GM12878 (cell line): Measurements from ENCODE around the gene DBNL. TPM values are rescaled to one million over a fixed set of nuclear protein-coding genes. Genes with fewer than 3 reads are reported as not detected.
"Not testable (repeated sequence)": the region's sequence is repeated elsewhere in the genome, so short reads cannot be mapped to it uniquely, and the experiment has no call there.

Experiments
- ATAC-seq: fragments of 200-7000 bp; cut with Tn5 transposase; 3 replicates; pipeline ENCODE4 v1.9.1; 2020; ENCODE audit warnings: mild to moderate bottlenecking, moderate library complexity
- BruUV-seq: library from RNA; stranded (reverse); fragments of 400-500 nt; replicated peaks from 2 replicates; lab custom pipeline; 2021; lab: Mats Ljungman, UMichigan
- CTCF ChIA-PET: fragments of 300-600 bp; sonication (Branson Sonifier 250); formaldehyde crosslinking; extraction: SDS; loops from one replicate; lab custom pipeline; 2021; ENCODE audit warnings: inconsistent platforms; lab: Yijun Ruan, JAX
- POLR2A ChIA-PET: fragments of 350-600 bp; formaldehyde crosslinking; extraction: SDS; loops from one replicate; lab custom pipeline; 2021; ENCODE audit warnings: inconsistent platforms; lab: Charles Lee
- RAD21 ChIA-PET: fragments of 300-600 bp; sonication (Branson Sonifier 250); formaldehyde crosslinking; loops from one replicate; lab custom pipeline; 2023; ENCODE audit warnings: antibody characterized with exemption; ENCODE audit not compliant: unreplicated experiment; lab: Charles Lee
- SMC1A ChIA-PET: fragments of 300-600 bp; sonication (Branson Sonifier 250); formaldehyde crosslinking; loops from one replicate; lab custom pipeline; 2023; ENCODE audit not compliant: unreplicated experiment, uncharacterized antibody; lab: Charles Lee
- DNase-seq: peaks from one replicate; pipeline ENCODE4 v3.0.0-alpha.2; 2011; ENCODE audit warnings: low read depth, low spot score
- FAIRE-seq: peaks from 3 replicates; lab custom pipeline; 2011; peaks lifted over from hg19 to GRCh38; lab: Jason Lieb, UNC
- H2AFZ ChIP-seq: 2 replicates; pipeline ENCODE4 v1.6.0; 2011; ENCODE audit warnings: low read depth, low read length, control low read depth; ENCODE audit not compliant: control insufficient read depth
- H3K27ac ChIP-seq: 2 replicates; pipeline ENCODE4 v1.5.1; 2011; ENCODE audit warnings: control low read depth; ENCODE audit not compliant: control insufficient read depth, insufficient read depth
- H3K27me3 ChIP-seq, 2 experiments: replicated peaks in 1 of 2; 2 replicates each; pipeline versions ENCODE4 v1.6.0 to v1.6.1; 2011; ENCODE audit warnings: low read length in 1 of 2; ENCODE audit not compliant: control insufficient read depth in 2 of 2, insufficient read depth in 2 of 2
- H3K36me3 ChIP-seq, 2 experiments: 2 replicates each; pipeline ENCODE4 v1.5.1; 2011; ENCODE audit warnings: low read length in 1 of 2; ENCODE audit not compliant: control insufficient read depth in 2 of 2, insufficient read depth in 2 of 2
- H3K4me1 ChIP-seq: 2 replicates; pipeline ENCODE4 v1.6.1; 2011; ENCODE audit warnings: mild to moderate bottlenecking, low read length, moderate library complexity, mixed read lengths; ENCODE audit not compliant: control insufficient read depth, insufficient read depth
- H3K4me2 ChIP-seq: 2 replicates; pipeline ENCODE4 v1.6.0; 2011; ENCODE audit warnings: control low read depth; ENCODE audit not compliant: control insufficient read depth, insufficient read depth
- H3K4me3 ChIP-seq: fragments of 200-600 bp; sonication (generic); 2 replicates; pipeline ENCODE4 v1.5.1; 2016
- H3K79me2 ChIP-seq: 2 replicates; pipeline ENCODE4 v1.6.0; 2011; ENCODE audit warnings: low read length; ENCODE audit not compliant: control insufficient read depth, insufficient read depth
- H3K9ac ChIP-seq: 2 replicates; pipeline ENCODE4 v1.8.0; 2011; ENCODE audit warnings: low read length, control low read depth, mixed read lengths; ENCODE audit not compliant: control insufficient read depth, insufficient read depth
- H3K9me3 ChIP-seq: replicated peaks from 3 replicates; pipeline ENCODE4 v1.5.1; 2011; ENCODE audit warnings: mild to moderate bottlenecking, low read length; ENCODE audit not compliant: control insufficient read depth, insufficient read depth
- H4K20me1 ChIP-seq: 2 replicates; pipeline ENCODE4 v1.6.0; 2011; ENCODE audit not compliant: control insufficient read depth, insufficient read depth
- CREB1 ChIP-seq: IDR thresholded peaks from 2 replicates; pipeline ENCODE4 v1.6.1; 2012; ENCODE audit warnings: low read depth, mild to moderate bottlenecking, inconsistent platforms
- CTCF ChIP-seq, 3 experiments: IDR thresholded peaks in 2 of 3; conservative IDR thresholded peaks in 1 of 3; 2 replicates each; pipeline ENCODE4 v1.5.1; 2011; ENCODE audit warnings: low read depth in 3 of 3, low read length in 3 of 3, mild to moderate bottlenecking in 3 of 3, control low read depth in 2 of 3, moderate library complexity in 2 of 3, inconsistent platforms in 1 of 3, mixed read lengths in 1 of 3; ENCODE audit not compliant: control insufficient read depth in 2 of 3, insufficient read depth in 1 of 3; ENCODE audit errors: extremely low read depth in 1 of 3
- E2F8 ChIP-seq: fragments of 450-650 bp; IDR thresholded peaks from 2 replicates; pipeline ENCODE4 v1.6.1; 2018; ENCODE audit warnings: mild to moderate bottlenecking, low read depth, moderate library complexity; ENCODE audit not compliant: partially characterized antibody
- EGR1 ChIP-seq, 2 experiments: IDR thresholded peaks; 1 replicate in 1 of 2; 2 replicates in 1 of 2; pipeline ENCODE4 v1.6.1; 2011 to 2012; ENCODE audit warnings: low read depth in 2 of 2, low read length in 2 of 2, borderline replicate concordance in 1 of 2, mild to moderate bottlenecking in 1 of 2, moderate library complexity in 1 of 2
- HCFC1 ChIP-seq: fragments of 150-350 bp; IDR thresholded peaks from 2 replicates; pipeline ENCODE4 v1.6.1; 2014; ENCODE audit warnings: low read length
- HDGF ChIP-seq: fragments of 450-650 bp; IDR thresholded peaks from 2 replicates; pipeline ENCODE4 v1.6.1; 2016; ENCODE audit warnings: antibody characterized with exemption
- NBN ChIP-seq: fragments of 450-650 bp; IDR thresholded peaks from 2 replicates; pipeline ENCODE4 v1.6.1; 2016
- POLR2A ChIP-seq: IDR thresholded peaks from 2 replicates; pipeline ENCODE4 v1.6.1; 2011; ENCODE audit warnings: low read depth, mild to moderate bottlenecking, low read length
- POLR2AphosphoS5 ChIP-seq: IDR thresholded peaks from 2 replicates; pipeline ENCODE4 v1.6.1; 2011; ENCODE audit warnings: mild to moderate bottlenecking, low read length, inconsistent platforms
- POU2F2 ChIP-seq: IDR thresholded peaks from 3 replicates; pipeline ENCODE4 v1.6.1; 2011; ENCODE audit warnings: low read depth, mild to moderate bottlenecking, low read length, borderline replicate concordance
- RB1 ChIP-seq: fragments of 450-650 bp; formaldehyde crosslinking; IDR thresholded peaks from 2 replicates; pipeline ENCODE4 v1.6.1; 2017; ENCODE audit warnings: mild to moderate bottlenecking, borderline replicate concordance
- RELA ChIP-seq: fragments of 450-650 bp; IDR thresholded peaks from 2 replicates; pipeline ENCODE4 v1.8.0; 2014; ENCODE audit warnings: borderline replicate concordance; ENCODE audit not compliant: partially characterized antibody
- RUNX3 ChIP-seq: IDR thresholded peaks from 2 replicates; pipeline ENCODE4 v1.6.1; 2012; ENCODE audit warnings: low read length, inconsistent platforms
- SMAD5 ChIP-seq: IDR thresholded peaks from 2 replicates; pipeline ENCODE4 v1.6.1; 2016; ENCODE audit warnings: antibody characterized with exemption, low read depth
- SMARCA5 ChIP-seq: fragments of 450-650 bp; IDR thresholded peaks from 2 replicates; pipeline ENCODE4 v1.6.1; 2017; ENCODE audit warnings: mild to moderate bottlenecking
- TAF1 ChIP-seq: IDR thresholded peaks from 2 replicates; pipeline ENCODE4 v1.6.1; 2011; ENCODE audit warnings: mild to moderate bottlenecking, low read depth, low read length, borderline replicate concordance
- TCF7 ChIP-seq: IDR thresholded peaks from 2 replicates; pipeline ENCODE4 v1.6.1; 2014; ENCODE audit warnings: antibody characterized with exemption, borderline replicate concordance
- YY1 ChIP-seq: IDR thresholded peaks from 2 replicates; pipeline ENCODE4 v1.6.1; 2011; ENCODE audit warnings: low read depth, mild to moderate bottlenecking, low read length
- ZNF207 ChIP-seq: fragments of 450-650 bp; IDR thresholded peaks from 2 replicates; pipeline ENCODE4 v1.6.1; 2014; ENCODE audit warnings: antibody characterized with exemption, mild to moderate bottlenecking, borderline replicate concordance
- WGBS: methylation state at CpG from one replicate; pipeline ENCODE4 v1.1.6; 2016; ENCODE audit warnings: low lambda C conversion rate; ENCODE audit not compliant: insufficient replicate concordance, insufficient coverage; ENCODE audit errors: missing lambda C conversion rate; 5-methylcytosine and 5-hydroxymethylcytosine counted together
- in situ Hi-C: fragments of 300-500 bp; cut with MboI; formaldehyde crosslinking; loops from 9 replicates; pipeline ENCODE4 v1.14.3; 2018; ENCODE audit warnings: mixed read lengths
- intact Hi-C: fragments of 100-400 bp; cut with micrococcal nuclease; formaldehyde crosslinking; loops from one replicate; pipeline ENCODE4 v1.14.2; 2022; ENCODE audit not compliant: unreplicated experiment
- polyA plus RNA-seq, 11 experiments: library from polyadenylated mRNA; depleted of rRNA in 4 of 11; unstranded in 6 of 11; stranded (reverse) in 5 of 11; fragments of >200 nt; fragmentation: Nextera tagmentation in 4 of 11; fragmentation: Illumina TruSeq in 1 of 11; extraction: Ambion mirVana in 4 of 11; extraction: Trizol in 1 of 11; gene quantifications; 1 replicate in 1 of 11; 2 replicates in 10 of 11; pipeline versions ENCODE4 v1.2.1 to v1.2.3, GENCODE V29; 2011 to 2016; ENCODE audit warnings: inconsistent platforms in 2 of 11, missing spikeins in 2 of 11, low read depth in 1 of 11
- total RNA-seq, 4 experiments: library from RNA; depleted of rRNA in 3 of 4; stranded (reverse); fragments of >200 nt in 3 of 4; fragmentation: Illumina TruSeq in 1 of 4; extraction: Trizol in 1 of 4; gene quantifications; 2 replicates each; pipeline versions ENCODE4 v1.2.1 to v1.2.3, GENCODE V29; 2013 to 2021

The DBNL gene
- total and polyA plus RNA-seq, 10 of the 15 experiments (the other 5 are each of a cell fraction or from before 2014, with no cell fraction given) = 4.1 to 179 (median 84.3) TPM

GRCh38 chr7:44018857-44019807, 25.4 kb upstream of the DBNL start:
- SMC1A ChIA-PET = interaction anchor here (0.6 to 2.0 kb wide), 7 partner anchors 25 to 809 kb away, joined by 3 to 13 read pairs (median 4); partner anchors contain the start of gene DBNL
- FAIRE-seq = not testable (repeated sequence)
- TF ChIP-seq ZNF207 (0 out of 2 replicates have a peak, but pooled peaks have one; percentile 59), HCFC1 (peak; percentile 71), CTCF (IDR thresholded peaks at IDR 0.05 in 2 of 3, conservative IDR thresholded peaks at IDR 0.05 in 1 of 3; ENCODE audit: control insufficient read depth in 2 of 3, extremely low read depth in 1 of 3, insufficient read depth in 1 of 3, low read depth in 3 of 3, low read length in 3 of 3) (peak; percentile 63 to 75 (median 64)), YY1 (peak; percentile 62; the same call in 1 of the 2 replicates), SMAD5 (peak; percentile 63; the same call in 1 of the 2 replicates), E2F8 (peak; percentile 44), RELA (peak; percentile 59), SMARCA5 (peak; percentile 43; the same call in 1 of the 2 replicates), TAF1 (peak; percentile 93; the same call in 1 of the 2 replicates), TCF7 (peak; percentile 17; the same call in 1 of the 2 replicates), HDGF (peak; percentile 75), NBN (peak; percentile 87), RB1 (peak; percentile 61; the same call in 1 of the 2 replicates), POU2F2 (0 out of 3 replicates have a peak, but pooled peaks have one; percentile 47), EGR1 (IDR thresholded peaks at IDR 0.05; ENCODE audit: borderline replicate concordance in 1 of 2, low read depth in 2 of 2, low read length in 2 of 2) (peak in 1 of 2 experiments; percentile 80; a peak in 2 of 3 replicates), RUNX3 (peak; percentile 53), POLR2A (peak; percentile 81), POLR2AphosphoS5 (peak; percentile 88), CREB1 (peak; percentile 74; the same call in 1 of the 2 replicates)

More at GRCh38 chr7:44018857-44019807, 25.4 kb upstream of the DBNL start:
- H3K27me3 ChIP-seq, in situ Hi-C loops, H3K4me1 ChIP-seq, H3K4me2 ChIP-seq, H3K36me3 ChIP-seq, BruUV-seq, H4K20me1 ChIP-seq, H3K9me3 ChIP-seq: not testable (repeated sequence)
- Histone ChIP-seq H2AFZ (peak overlapping the region; percentile 74), H3K4me3 (peak overlapping the region; percentile 78), H3K27ac (peak overlapping the region; percentile 64), H3K79me2 (peaks cover 12% of the 10 kb centered on the region), H3K9ac (peak overlapping the region; percentile 81)
- intact Hi-C loops = loop anchor here (1.0 to 10.0 kb wide), 2 partner anchors 63 to 476 kb away; partner anchors contain the start of genes NUDCD3 and POLM
- under 1% methylated on average over 53 of the region's 63 CpGs for WGBS
- ChIA-PET RAD21 (interaction anchor here (0.6 to 1.8 kb wide), 9 partner anchors 26 to 238 kb away, joined by 3 to 10 read pairs (median 4); partner anchors contain the start of genes DBNL and YKT6), CTCF (interaction anchor here (0.6 to 3.4 kb wide), 14 partner anchors 28 to 472 kb away, joined by 3 to 25 read pairs (median 3); no protein-coding TSS in a partner anchor), POLR2A (interaction anchor here (0.6 to 0.7 kb wide), 4 partner anchors 25 to 552 kb away, joined by 3 to 6 read pairs (median 4); no protein-coding TSS in a partner anchor)
- peak; percentile 81 for DNase-seq
- peak; percentile 98 for ATAC-seq
